DOHH2 (cell line): ENCODE data around the gene SLITRK2.

Experiments used
- H3F3A ChIP-seq: fragments of 200-600 bp; sonication (generic), shearing (Covaris generic); 2 replicates; pipeline ENCODE4 v1.6.0; 2016; ENCODE audit warnings: antibody characterized with exemption, mild to moderate bottlenecking; ENCODE audit not compliant: control insufficient read depth, insufficient read depth
- H3K27ac ChIP-seq: fragments of 200-600 bp; sonication (generic); 2 replicates; pipeline ENCODE4 v1.5.1; 2014; ENCODE audit warnings: low read depth, mild to moderate bottlenecking, low read length, moderate library complexity
- H3K27me3 ChIP-seq: fragments of 200-600 bp; sonication (generic); 2 replicates; pipeline ENCODE4 v1.6.1; 2014; ENCODE audit warnings: mild to moderate bottlenecking, low read length, mixed read lengths; ENCODE audit not compliant: control insufficient read depth
- H3K36me3 ChIP-seq: fragments of 200-600 bp; sonication (generic); 2 replicates; pipeline ENCODE4 v1.6.1; 2014; ENCODE audit warnings: mild to moderate bottlenecking, low read length, moderate library complexity, mixed read lengths; ENCODE audit not compliant: control insufficient read depth
- H3K4me1 ChIP-seq: fragments of 200-600 bp; sonication (generic); 2 replicates; pipeline ENCODE4 v1.6.1; 2014; ENCODE audit warnings: mild to moderate bottlenecking, low read length, mixed read lengths; ENCODE audit not compliant: control insufficient read depth
- H3K4me2 ChIP-seq: fragments of 200-600 bp; sonication (generic); 2 replicates; pipeline ENCODE4 v1.6.0; 2014; ENCODE audit warnings: mild to moderate bottlenecking, low read length, moderate library complexity
- H3K4me3 ChIP-seq: fragments of 200-600 bp; sonication (generic); 2 replicates; pipeline ENCODE4 v1.5.1; 2014; ENCODE audit warnings: mild to moderate bottlenecking, low read length, mixed read lengths
- H3K79me2 ChIP-seq: fragments of 200-600 bp; sonication (generic); 2 replicates; pipeline ENCODE4 v1.6.1; 2014; ENCODE audit warnings: mild to moderate bottlenecking, low read length, mixed read lengths; ENCODE audit not compliant: control insufficient read depth
- H3K9me2 ChIP-seq: fragments of 200-600 bp; sonication (generic); replicated peaks from 2 replicates; pipeline ENCODE4 v1.6.1; 2014; ENCODE audit warnings: mild to moderate bottlenecking, low read length, mixed read lengths; ENCODE audit not compliant: control insufficient read depth
- H3K9me3 ChIP-seq: fragments of 200-600 bp; sonication (generic); 2 replicates; pipeline ENCODE4 v1.6.1; 2014; ENCODE audit warnings: antibody characterized with exemption, low read length, mixed read lengths; ENCODE audit not compliant: control insufficient read depth, insufficient read depth
- H4K20me1 ChIP-seq: fragments of 200-600 bp; sonication (generic); 2 replicates; pipeline ENCODE4 v1.6.0; 2014; ENCODE audit warnings: low read depth, mild to moderate bottlenecking, antibody characterized with exemption, low read length, moderate library complexity; ENCODE audit not compliant: control insufficient read depth, insufficient read depth
- CTCF ChIP-seq: fragments of 200-600 bp; sonication (generic); IDR thresholded peaks from one replicate; pipeline ENCODE4 v1.5.1; 2014; ENCODE audit warnings: antibody characterized with exemption, mild to moderate bottlenecking, low read depth, low read length; ENCODE audit not compliant: poor library complexity, severe bottlenecking
- EZH2phosphoT487 ChIP-seq: fragments of 200-600 bp; sonication (generic); IDR thresholded peaks from 2 replicates; pipeline ENCODE4 v1.6.1; 2017; ENCODE audit warnings: borderline replicate concordance, mild to moderate bottlenecking, antibody characterized with exemption, low read length, moderate library complexity, mixed read lengths

SLITRK2 gene

GRCh38 chrX:145848448-145848847, 30.8 kb downstream of the SLITRK2 start:
- Histone ChIP-seq H3K36me3 (no peaks in the 10 kb centered on the region), H3K4me3 (no peak overlapping the region), H3K9me2 (no peaks in the 10 kb centered on the region), H3K4me1 (no peaks in the 10 kb centered on the region), H3K79me2 (no peaks in the 10 kb centered on the region), H4K20me1 (no peaks in the 10 kb centered on the region), H3K9me3 (no peaks in the 10 kb centered on the region), H3F3A (no peaks in the 10 kb centered on the region), H3K27me3 (no peaks in the 10 kb centered on the region), H3K27ac (no peak overlapping the region), H3K4me2 (no peak overlapping the region)
- no peak for TF ChIP-seq CTCF
- no peak for TF ChIP-seq EZH2phosphoT487

- no peaks in the 10 kb centered on the region for H3K4me1 ChIP-seq
- H3K9me3 ChIP-seq = no peaks in the 10 kb centered on the region
- no peaks in the 10 kb centered on the region for H3K9me2 ChIP-seq
- no peak overlapping the region for H3K4me2 ChIP-seq
- H3F3A ChIP-seq = no peaks in the 10 kb centered on the region
- H3K36me3 ChIP-seq = no peaks in the 10 kb centered on the region
- no peak overlapping the region for H3K4me3 ChIP-seq
- H3K27me3 ChIP-seq = no peaks in the 10 kb centered on the region
- H3K79me2 ChIP-seq = no peaks in the 10 kb centered on the region
- H3K27ac ChIP-seq = no peak overlapping the region
- H4K20me1 ChIP-seq = no peaks in the 10 kb centered on the region
- TF ChIP-seq CTCF (no peak), EZH2phosphoT487 (no peak)
Measured at GRCh38 chrX:145848857-145849256, 31.2 kb downstream of the SLITRK2 start.

GRCh38 chrX:145853181-145853580, 35.6 kb downstream of the SLITRK2 start:
- Histone ChIP-seq H3K27ac (no peak overlapping the region), H3K4me3 (no peak overlapping the region), H3K9me2 (no peaks in the 10 kb centered on the region), H4K20me1 (no peaks in the 10 kb centered on the region), H3K9me3 (no peaks in the 10 kb centered on the region), H3K4me2 (no peak overlapping the region), H3F3A (no peaks in the 10 kb centered on the region), H3K79me2 (no peaks in the 10 kb centered on the region), H3K27me3 (no peaks in the 10 kb centered on the region), H3K4me1 (no peaks in the 10 kb centered on the region), H3K36me3 (no peaks in the 10 kb centered on the region)
- TF ChIP-seq EZH2phosphoT487 = no peak
- no peak for TF ChIP-seq CTCF

GRCh38 chrX:145856181-145856580, 38.6 kb downstream of the SLITRK2 start:
- no peaks in the 10 kb centered on the region for H4K20me1 ChIP-seq
- H3F3A ChIP-seq = no peaks in the 10 kb centered on the region
- H3K36me3 ChIP-seq = no peaks in the 10 kb centered on the region
- H3K9me3 ChIP-seq = no peaks in the 10 kb centered on the region
- no peak overlapping the region for H3K4me2 ChIP-seq
- H3K27ac ChIP-seq = no peak overlapping the region
- no peak overlapping the region for H3K4me3 ChIP-seq
- no peaks in the 10 kb centered on the region for H3K79me2 ChIP-seq
- no peaks in the 10 kb centered on the region for H3K4me1 ChIP-seq
- TF ChIP-seq EZH2phosphoT487 = no peak
- no peak for TF ChIP-seq CTCF
- H3K9me2 ChIP-seq = no peaks in the 10 kb centered on the region
- no peaks in the 10 kb centered on the region for H3K27me3 ChIP-seq
